Subcutaneous preadipocyte (primary cell): ENCODE measurements around the gene TMEM45B. TPM values are rescaled to one million over a fixed set of nuclear protein-coding genes. Genes with fewer than 3 reads are reported as not detected.

ENCODE experiments used
- small RNA-seq: library from RNA; depleted of rRNA; stranded (forward); fragments of <200 nt; gene quantifications from one replicate; pipeline ENCODE3, GENCODE V24; 2012
- total RNA-seq: library from RNA; depleted of rRNA; stranded (reverse); fragments of >200 nt; gene quantifications from 2 replicates; pipeline ENCODE4 v1.2.3, GENCODE V29; 2012

TMEM45B gene
- not detected in 2 replicates for total RNA-seq

GRCh38 chr11:129815596-129816461 is at the start of gene TMEM45B:
TSS of gene TMEM45B (plus strand) at chr11:129815848. CDS start at chr11:129852483, 36,635 bp downstream.

GRCh38 chr11:129895126-129896041 is 79.7 kb downstream of the TMEM45B start, which contains the start of gene NFRKB:
TSS of gene NFRKB (minus strand) at chr11:129895578. CDS start at chr11:129892849, 2,729 bp downstream.

Small RNAs within 50 kb of the gene (small RNA-seq; reads per million reads assigned to genes)
- not detected for gene AP003327.1

Other genes starting within 250 kb of the TMEM45B start
- gene NFRKB, start 79.7 kb downstream of the TMEM45B start, total RNA-seq, result 18.7 and 21.9 TPM in 2 replicates
- 7.7 and 9.8 TPM in 2 replicates for gene PRDM10, start 187.0 kb downstream of the TMEM45B start, total RNA-seq